ENCODE results near the gene NDE1. TPM values are rescaled to one million over a fixed set of nuclear protein-coding genes. Genes with fewer than 3 reads are reported as not detected.

The NDE1 gene
- total and polyA plus RNA-seq, 2 donors (not counting 1 experiment from before 2014, with no cell fraction given), result 33.5 to 149 TPM

GRCh38 chr16:15649727-15650018 is 372 bp upstream of the NDE1 start:
- ChIA-PET POLR2A (no interaction called here), CTCF (no interaction called here)

More at GRCh38 chr16:15649727-15650018, 372 bp upstream of the NDE1 start:
- H3K9me3 Mint-ChIP-seq (ENCODE audit: insufficient read depth), result no peaks in the 10 kb centered on the region
- H3K4me1 Mint-ChIP-seq, result peaks cover 37% of the 10 kb centered on the region
- peak overlapping the region; percentile 98 for H3K4me3 Mint-ChIP-seq
- intact Hi-C loops (cut with micrococcal nuclease), result loop anchor here (1.0 to 2.0 kb wide), 4 partner anchors 7 to 23 kb away; no protein-coding TSS in a partner anchor
- DNase-seq, result no peak
- TF ChIP-seq EZH2 (IDR thresholded peaks at IDR 0.05; ENCODE audit: borderline replicate concordance, insufficient read depth, low read depth, low read length, poor library complexity, severe bottlenecking) (no peak), CTCF (IDR thresholded peaks at IDR 0.05) (no peak)
- H3K27ac Mint-ChIP-seq, result peak overlapping the region; percentile 91
- H3K4me3 ChIP-seq (ENCODE audit: control extremely low read depth in 1 of 5, extremely low read depth in 1 of 5, insufficient read depth in 1 of 5, low read depth in 2 of 5, low read length in 4 of 5), result peak overlapping the region; percentile 49 to 97 (median 77)
- ATAC-seq (ENCODE audit: low read depth), result no peak
- no peaks in the 10 kb centered on the region for H3K9me3 ChIP-seq (ENCODE audit: control extremely low read depth in 1 of 3, control insufficient read depth in 2 of 3, insufficient read depth in 1 of 3, low read length in 2 of 3)
- peaks cover 21 to 36% of the 10 kb centered on the region in 2 donors for H3K4me1 ChIP-seq (ENCODE audit: control insufficient read depth in 2 of 2, insufficient read depth in 2 of 2, low read length in 2 of 2)
- no peaks in the 10 kb centered on the region for H3K27me3 Mint-ChIP-seq
- H3K27ac ChIP-seq (ENCODE audit: low read length in 2 of 2), result peak overlapping the region; percentile 72 to 88
- H3K9ac ChIP-seq (ENCODE audit: low read length), result peak overlapping the region; percentile 81
- H3K4me2 ChIP-seq (replicated peaks; ENCODE audit: low read depth, low read length, poor library complexity, severe bottlenecking), result peak overlapping the region; percentile 80
- H3K79me2 ChIP-seq (ENCODE audit: control insufficient read depth, insufficient read depth, low read length), result peaks cover 64% of the 10 kb centered on the region
- no peaks in the 10 kb centered on the region for H3K27me3 ChIP-seq (replicated peaks in 1 of 4; ENCODE audit: control extremely low read depth in 1 of 4, control insufficient read depth in 3 of 4, insufficient read depth in 4 of 4, low read length in 3 of 4)
- WGBS (ENCODE audit: insufficient coverage), result 2% methylated on average over 14 of the region's 14 CpGs
- H3K36me3 ChIP-seq (replicated peaks in 1 of 2; ENCODE audit: control extremely low read depth in 1 of 2, control insufficient read depth in 1 of 2, extremely low read depth in 1 of 2, insufficient read depth in 2 of 2, low read length in 1 of 2), result peaks cover 3 to 16% of the 10 kb centered on the region in 2 experiments
- H4K20me1 ChIP-seq (ENCODE audit: control insufficient read depth, insufficient read depth, low read length, poor library complexity, severe bottlenecking), result peaks cover 40% of the 10 kb centered on the region
- H2AFZ ChIP-seq (ENCODE audit: insufficient read depth, low read depth, low read length, poor library complexity, severe bottlenecking), result peak overlapping the region; percentile 91
